H1 (cell line): ENCODE results near the gene DCANP1. TPM values are rescaled to one million over a fixed set of nuclear protein-coding genes. Genes with fewer than 3 reads are reported as not detected.

ENCODE experiments used
- CTCF ChIA-PET: fragments of 300-600 bp; sonication (Branson Sonifier 250); formaldehyde crosslinking; loops from one replicate; lab custom pipeline; 2021; ENCODE audit not compliant: partially characterized antibody; lab: Charles Lee
- POLR2A ChIA-PET: fragments of 300-600 bp; sonication (Branson Sonifier 250); formaldehyde crosslinking; loops from one replicate; lab custom pipeline; 2021; ENCODE audit warnings: inconsistent platforms; ENCODE audit not compliant: partially characterized antibody; lab: Charles Lee
- DNase-seq, 2 experiments: peaks; one replicate each; pipeline versions ENCODE4 v3.0.0 to v3.0.0-alpha.2; 2010 to 2022; ENCODE audit warnings: low spot score in 2 of 2, low read depth in 1 of 2, mixed read lengths in 1 of 2
- FAIRE-seq: peaks from 2 replicates; lab custom pipeline; 2011; peaks lifted over from hg19 to GRCh38; lab: Jason Lieb, UNC
- H2AFZ ChIP-seq: 2 replicates; pipeline ENCODE4 v1.8.1; 2012; ENCODE audit warnings: low read length, inconsistent platforms
- H2AK5ac ChIP-seq: 2 replicates; pipeline ENCODE4 v1.6.1; 2013; ENCODE audit warnings: low read depth, low read length
- H2BK120ac ChIP-seq: replicated peaks from 2 replicates; pipeline ENCODE3; 2013; ENCODE audit warnings: low read depth, low read length, inconsistent platforms
- H2BK12ac ChIP-seq: 2 replicates; pipeline ENCODE4 v1.6.1; 2013; ENCODE audit warnings: low read depth, low read length
- H2BK15ac ChIP-seq: 2 replicates; pipeline ENCODE4 v1.6.1; 2013; ENCODE audit warnings: low read length
- H2BK20ac ChIP-seq: 2 replicates; pipeline ENCODE4 v1.6.1; 2013; ENCODE audit warnings: low read length
- H2BK5ac ChIP-seq: 2 replicates; pipeline ENCODE4 v1.6.1; 2013; ENCODE audit warnings: low read depth, low read length
- H3K14ac ChIP-seq: 2 replicates; pipeline ENCODE4 v1.6.1; 2013; ENCODE audit warnings: inconsistent platforms; ENCODE audit not compliant: insufficient read length
- H3K18ac ChIP-seq: 2 replicates; pipeline ENCODE4 v1.6.1; 2013; ENCODE audit warnings: low read length; ENCODE audit errors: extremely low read depth
- H3K23ac ChIP-seq: 2 replicates; pipeline ENCODE4 v1.6.1; 2013; ENCODE audit warnings: inconsistent platforms; ENCODE audit not compliant: insufficient read length
- H3K23me2 ChIP-seq: 2 replicates; pipeline ENCODE4 v1.6.1; 2013; ENCODE audit warnings: low read depth, low read length
- H3K27ac ChIP-seq: 2 replicates; pipeline ENCODE4 v1.6.1; 2011; ENCODE audit warnings: low read depth, low read length, inconsistent platforms
- H3K27me3 ChIP-seq, 4 experiments: replicated peaks in 1 of 4; 1 replicate in 1 of 4; 2 replicates in 3 of 4; pipeline versions ENCODE4 v1.6.1 to v1.8.1; 2011 to 2013; ENCODE audit warnings: low read length in 3 of 4, mild to moderate bottlenecking in 3 of 4, inconsistent platforms in 2 of 4, mixed read lengths in 2 of 4, moderate library complexity in 1 of 4; ENCODE audit not compliant: control insufficient read depth in 3 of 4, insufficient read depth in 3 of 4; ENCODE audit errors: extremely low read depth in 1 of 4
- H3K36me3 ChIP-seq, 4 experiments: 2 replicates each; pipeline versions ENCODE4 v1.6.1 to v1.8.1; 2011 to 2013; ENCODE audit warnings: mild to moderate bottlenecking in 4 of 4, low read length in 3 of 4, moderate library complexity in 2 of 4, control low read depth in 1 of 4, inconsistent platforms in 1 of 4; ENCODE audit not compliant: insufficient read depth in 4 of 4, control insufficient read depth in 2 of 4
- H3K4ac ChIP-seq: replicated peaks from 2 replicates; pipeline ENCODE3; 2013; ENCODE audit warnings: low read length, low read depth, mixed read lengths, inconsistent platforms; ENCODE audit not compliant: insufficient read length
- H3K4me1 ChIP-seq, 4 experiments: replicated peaks in 1 of 4; 1 replicate in 1 of 4; 2 replicates in 3 of 4; pipeline versions ENCODE4 v1.6.1 to v1.8.1; 2011 to 2013; ENCODE audit warnings: low read length in 3 of 4, inconsistent platforms in 2 of 4, mixed read lengths in 1 of 4; ENCODE audit not compliant: insufficient read depth in 4 of 4, control insufficient read depth in 3 of 4
- H3K4me2 ChIP-seq, 2 experiments: 2 replicates each; pipeline versions ENCODE4 v1.6.1 to v1.8.1; 2011 to 2013; ENCODE audit warnings: low read depth in 2 of 2, low read length in 2 of 2, control low read depth in 1 of 2, inconsistent platforms in 1 of 2, mild to moderate bottlenecking in 1 of 2; ENCODE audit not compliant: insufficient read depth in 1 of 2
- H3K4me3 ChIP-seq, 4 experiments: fragments of 200-600, 300-600 bp in 1 of 4; sonication (generic), shearing (Covaris generic), sonication (Bioruptor Twin) in 1 of 4; 2 replicates each; pipeline versions ENCODE4 v1.5.1 to v1.8.1; 2011 to 2016; ENCODE audit warnings: low read length in 4 of 4, low read depth in 3 of 4, control low read depth in 2 of 4, inconsistent platforms in 2 of 4, mild to moderate bottlenecking in 2 of 4, mixed read lengths in 1 of 4, moderate library complexity in 1 of 4; ENCODE audit not compliant: insufficient read depth in 2 of 4; ENCODE audit errors: extremely low read depth in 1 of 4
- H3K56ac ChIP-seq: replicated peaks from 2 replicates; pipeline ENCODE3; 2013; ENCODE audit warnings: low read depth, mild to moderate bottlenecking, mixed read lengths, low read length, inconsistent platforms; ENCODE audit not compliant: insufficient read length
- H3K79me1 ChIP-seq: 2 replicates; pipeline ENCODE4 v1.6.1; 2013; ENCODE audit warnings: low read depth, low read length, control low read depth
- H3K79me2 ChIP-seq, 2 experiments: 2 replicates each; pipeline versions ENCODE4 v1.6.1 to v1.8.1; 2012 to 2013; ENCODE audit warnings: low read length in 2 of 2, mild to moderate bottlenecking in 2 of 2, inconsistent platforms in 1 of 2; ENCODE audit not compliant: insufficient read depth in 2 of 2, control insufficient read depth in 1 of 2
- H3K9ac ChIP-seq, 4 experiments: replicated peaks in 1 of 4; 1 replicate in 1 of 4; 2 replicates in 3 of 4; pipeline versions ENCODE4 v1.6.1 to v1.8.1; 2011 to 2013; ENCODE audit warnings: low read depth in 3 of 4, low read length in 3 of 4, control low read depth in 2 of 4, mild to moderate bottlenecking in 2 of 4, moderate library complexity in 2 of 4, inconsistent platforms in 1 of 4; ENCODE audit errors: extremely low read depth in 1 of 4
- H3K9me3 ChIP-seq, 2 experiments: 2 replicates each; pipeline versions ENCODE4 v1.6.1 to v1.8.1; 2012 to 2013; ENCODE audit warnings: mild to moderate bottlenecking in 2 of 2, moderate library complexity in 2 of 2, control low read depth in 1 of 2, inconsistent platforms in 1 of 2, low read depth in 1 of 2, low read length in 1 of 2, mixed read lengths in 1 of 2; ENCODE audit not compliant: insufficient read depth in 2 of 2
- H4K20me1 ChIP-seq, 2 experiments: replicated peaks in 1 of 2; 2 replicates each; pipeline versions ENCODE3 to v1.8.1; 2011 to 2013; ENCODE audit warnings: inconsistent platforms in 2 of 2, low read length in 2 of 2, mild to moderate bottlenecking in 1 of 2; ENCODE audit not compliant: insufficient read depth in 2 of 2, control insufficient read depth in 1 of 2
- H4K5ac ChIP-seq: 2 replicates; pipeline ENCODE4 v1.6.1; 2013; ENCODE audit warnings: low read length, low read depth, mixed read lengths, inconsistent platforms; ENCODE audit not compliant: insufficient read length
- H4K8ac ChIP-seq: 2 replicates; pipeline ENCODE4 v1.8.0; 2013; ENCODE audit warnings: mild to moderate bottlenecking, moderate library complexity, low read length, inconsistent platforms; ENCODE audit not compliant: insufficient read depth; ENCODE audit errors: extremely low read depth
- H4K91ac ChIP-seq: replicated peaks from 2 replicates; pipeline ENCODE3; 2013; ENCODE audit warnings: low read length, mixed read lengths, inconsistent platforms; ENCODE audit not compliant: insufficient read length
- BRCA1 ChIP-seq: IDR thresholded peaks from 2 replicates; pipeline ENCODE4 v1.6.1; 2012; ENCODE audit warnings: low read depth, low read length, improper control_type of control experiment
- EZH2 ChIP-seq: fragments of 200-600 bp; sonication (generic); IDR thresholded peaks from 2 replicates; pipeline ENCODE4 v1.7.1; 2012; ENCODE audit warnings: low read depth, mild to moderate bottlenecking, moderate library complexity, low read length, inconsistent platforms; ENCODE audit not compliant: severe bottlenecking
- KDM4A ChIP-seq: IDR thresholded peaks from one replicate; pipeline ENCODE4 v1.7.1; 2012; ENCODE audit warnings: low read depth, mild to moderate bottlenecking, moderate library complexity, low read length, inconsistent platforms; ENCODE audit not compliant: severe bottlenecking
- POLR2A ChIP-seq, 2 experiments: IDR thresholded peaks; 1 replicate in 1 of 2; 2 replicates in 1 of 2; pipeline ENCODE4 v1.6.1; 2011; ENCODE audit warnings: low read depth in 2 of 2, low read length in 2 of 2, mild to moderate bottlenecking in 2 of 2; ENCODE audit errors: control extremely low read depth in 1 of 2
- RXRA ChIP-seq: IDR thresholded peaks from 2 replicates; pipeline ENCODE4 v1.6.1; 2011; ENCODE audit warnings: low read depth, mild to moderate bottlenecking, low read length, moderate library complexity; ENCODE audit not compliant: insufficient read depth
- TCF12 ChIP-seq: IDR thresholded peaks from 2 replicates; pipeline ENCODE4 v1.6.1; 2011; ENCODE audit warnings: low read depth, mild to moderate bottlenecking, low read length
- WGBS, 2 experiments: shearing (Covaris generic) in 1 of 2; methylation state at CpG; one replicate each; pipeline versions ENCODE4 v1.1.6 to v1.1.7; 2013 to 2015; ENCODE audit warnings: low lambda C conversion rate in 2 of 2, mixed read lengths in 2 of 2, inconsistent platforms in 1 of 2, low coverage in 1 of 2, missing lambda C conversion rate in 1 of 2; ENCODE audit not compliant: insufficient replicate concordance in 2 of 2, insufficient coverage in 1 of 2, insufficient read length in 1 of 2; ENCODE audit errors: extremely low coverage in 1 of 2, missing lambda C conversion rate in 1 of 2; 5-methylcytosine and 5-hydroxymethylcytosine counted together
- polyA plus RNA-seq, 7 experiments: library from polyadenylated mRNA; depleted of rRNA in 3 of 7; stranded (reverse) in 5 of 7; unstranded in 2 of 7; fragments of >200 nt in 5 of 7; fragments of 200-250 nt in 2 of 7; gene quantifications; 1 replicate in 5 of 7; 2 replicates in 1 of 7; 4 replicates in 1 of 7; pipeline versions ENCODE4 v1.2.1 to v1.2.3, GENCODE V29; 2011 to 2013; ENCODE audit warnings: missing spikeins in 2 of 7, mixed read lengths in 2 of 7
- total RNA-seq: library from RNA; stranded (reverse); fragmentation: NEBNext Ultra II Directional; extraction: Animal tissue kit (Norgen Biotek cat#: 25700); gene quantifications from 2 replicates; pipeline ENCODE4 v1.2.1, GENCODE V29; 2021

DCANP1 gene
- total and polyA plus RNA-seq, 2 of the 8 experiments (the other 6 are each of a cell fraction or from before 2014, with no cell fraction given) = not detected

DNA sequence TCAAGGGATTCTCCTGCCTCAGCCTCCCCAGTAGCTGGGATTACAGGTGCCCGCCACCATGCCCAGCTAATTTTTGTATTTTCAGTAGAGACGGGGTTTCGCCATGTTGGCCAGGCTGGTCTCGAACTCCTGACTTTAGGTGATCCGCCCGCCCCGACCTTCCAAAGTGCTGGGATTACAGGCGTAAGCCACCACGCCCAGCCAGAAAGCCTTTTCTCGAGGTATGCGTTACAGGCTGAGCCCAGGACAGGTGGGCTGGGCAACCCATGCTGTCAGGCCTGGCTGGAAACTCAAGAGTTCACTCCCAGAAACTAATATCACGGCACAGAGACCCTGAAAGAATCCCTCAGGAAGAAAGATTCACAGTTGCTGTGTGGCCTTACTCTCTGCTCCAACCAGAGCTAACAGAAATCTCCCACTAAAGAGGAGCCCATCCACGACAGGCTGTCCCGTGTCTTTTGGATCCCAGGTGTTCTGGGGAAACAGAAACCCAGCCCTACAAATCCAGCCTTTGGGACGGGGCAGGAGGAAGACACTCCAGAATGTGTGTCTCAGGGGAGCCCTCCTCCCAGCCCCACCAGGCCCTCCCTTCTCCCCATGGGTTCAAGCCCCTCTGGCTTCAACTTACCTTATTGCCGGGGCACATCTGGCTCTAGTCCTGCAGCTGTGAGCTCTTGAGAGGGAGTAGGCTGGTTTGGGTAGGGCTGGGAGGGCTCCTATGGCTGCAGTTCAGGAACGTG is 4.6 kb upstream of the DCANP1 start:
- no peak overlapping the region for H3K14ac ChIP-seq
- H4K20me1 ChIP-seq = no peaks in the 10 kb centered on the region
- H2BK5ac ChIP-seq = no peak overlapping the region
- no peak overlapping the region for H3K27ac ChIP-seq
- H3K27me3 ChIP-seq = peaks cover 0 to 6% (median 1%) of the 10 kb centered on the region in 4 experiments; a peak in 4 of 7 replicates
- no peak overlapping the region for H3K23ac ChIP-seq
- TF ChIP-seq TCF12 (no peak), RXRA (no peak), KDM4A (no peak), POLR2A (IDR thresholded peaks at IDR 0.05; ENCODE audit: control extremely low read depth in 1 of 2, low read depth in 2 of 2, low read length in 2 of 2) (no peak), EZH2 (no peak), BRCA1 (no peak)
- TF ChIP-seq, all 59 proteins: peak for 0
- Histone ChIP-seq H4K91ac (no peak overlapping the region), H2BK120ac (no peak overlapping the region), H3K18ac (no peak overlapping the region), H3K79me1 (no peaks in the 10 kb centered on the region), H3K4ac (no peak overlapping the region), H3K56ac (no peak overlapping the region), H3K9me3 (no peaks in the 10 kb centered on the region), H2AFZ (no peak overlapping the region), H3K79me2 (no peaks in the 10 kb centered on the region), H4K5ac (no peak overlapping the region), H2AK5ac (no peak overlapping the region), H4K8ac (no peak overlapping the region), H2BK15ac (no peak overlapping the region), H3K9ac (no peak overlapping the region), H3K36me3 (no peaks in the 10 kb centered on the region), H2BK12ac (no peak overlapping the region), H3K23me2 (no peaks in the 10 kb centered on the region), H2BK20ac (no peak overlapping the region), H3K4me1 (peaks cover 0 to 3% (median 1%) of the 10 kb centered on the region in 4 experiments; a peak in 1 of 7 replicates), H3K4me2 (no peak overlapping the region), H3K4me3 (no peak overlapping the region)
- ChIA-PET CTCF (interaction anchor here (0.7 to 21.6 kb wide), 4 partner anchors 8 to 382 kb away, joined by 3 to 778 read pairs (median 134); partner anchors contain the start of gene SLC25A48), POLR2A (no interaction called here)
- FAIRE-seq = no peak
- 92% methylated on average over 16 of the region's 17 CpGs; no CpG with 5 or more reads in 1 of the 2 experiments for WGBS, 2 experiments
- no peak for DNase-seq
